ENCODE measurements around the gene IP6K2.
"Not testable (repeated sequence)": the region's sequence is repeated elsewhere in the genome, so short reads cannot be mapped to it uniquely, and the experiment has no call there.

Gene IP6K2

GRCh38 chr3:48716982-48717746 is at the start of gene IP6K2:
Gene IP6K2 (minus strand): TSS chr3:48717221. CDS start chr3:48695291, 21,930 bp downstream.
- FAIRE-seq (peak; percentile 71), DNase-seq (ENCODE audit: low spot score) (peak; percentile 99)

- DNase-seq (ENCODE audit: low spot score), result no peak
Observed at GRCh38 chr3:48765376-48765775, 48.4 kb upstream of the IP6K2 start.

GRCh38 chr3:48762816-48763215 is 45.8 kb upstream of the IP6K2 start:
- no peak for FAIRE-seq
- no peak for DNase-seq (ENCODE audit: low spot score)

More at GRCh38 chr3:48765376-48765775, 48.4 kb upstream of the IP6K2 start:
- no peak for FAIRE-seq

GRCh38 chr3:48759991-48760540 is 43.0 kb upstream of the IP6K2 start:
- not testable (repeated sequence) for FAIRE-seq; DNase-seq (ENCODE audit: low spot score)

GRCh38 chr3:48759531-48759930 is 42.5 kb upstream of the IP6K2 start:
- not testable (repeated sequence) for FAIRE-seq; DNase-seq (ENCODE audit: low spot score)

GRCh38 chr3:48759071-48759470 is 42.0 kb upstream of the IP6K2 start:
- no peak for FAIRE-seq
- DNase-seq (ENCODE audit: low spot score), result no peak

- DNase-seq (ENCODE audit: low spot score) (no peak), FAIRE-seq (no peak)
Observed at GRCh38 chr3:48756640-48757039, 39.6 kb upstream of the IP6K2 start.

GRCh38 chr3:48750856-48751255 is 33.8 kb upstream of the IP6K2 start:
- FAIRE-seq (no peak), DNase-seq (ENCODE audit: low spot score) (no peak)

GRCh38 chr3:48748754-48749153 is 31.7 kb upstream of the IP6K2 start:
- DNase-seq (ENCODE audit: low spot score) (no peak), FAIRE-seq (no peak)

GRCh38 chr3:48747706-48748105 is 30.7 kb upstream of the IP6K2 start:
- DNase-seq (ENCODE audit: low spot score), result no peak
- no peak for FAIRE-seq

- FAIRE-seq, result no peak
- DNase-seq (ENCODE audit: low spot score), result no peak
Observed at GRCh38 chr3:48747015-48747615, 30.1 kb upstream of the IP6K2 start.

GRCh38 chr3:48743773-48744172 is 26.8 kb upstream of the IP6K2 start:
- no peak for DNase-seq (ENCODE audit: low spot score)
- no peak for FAIRE-seq

GRCh38 chr3:48741226-48741625 is 24.2 kb upstream of the IP6K2 start:
- DNase-seq (ENCODE audit: low spot score); FAIRE-seq: not testable (repeated sequence)

- DNase-seq (ENCODE audit: low spot score), result peak; percentile 81
- peak; percentile 76 for FAIRE-seq
Observed at GRCh38 chr3:48739955-48740823, 23.2 kb upstream of the IP6K2 start.

- FAIRE-seq (no peak), DNase-seq (ENCODE audit: low spot score) (no peak)
Observed at GRCh38 chr3:48739617-48739954, 22.6 kb upstream of the IP6K2 start.

- DNase-seq (ENCODE audit: low spot score) (no peak), FAIRE-seq (no peak)
Observed at GRCh38 chr3:48738926-48739616, 22.1 kb upstream of the IP6K2 start.

- DNase-seq (ENCODE audit: low spot score) (no peak), FAIRE-seq (no peak)
Observed at GRCh38 chr3:48738144-48738536, 21.1 kb upstream of the IP6K2 start.

GRCh38 chr3:48735075-48735767 is 18.2 kb upstream of the IP6K2 start:
- not testable (repeated sequence) for FAIRE-seq; DNase-seq (ENCODE audit: low spot score)

GRCh38 chr3:48734541-48734940 is 17.5 kb upstream of the IP6K2 start:
- not testable (repeated sequence) for FAIRE-seq; DNase-seq (ENCODE audit: low spot score)

GRCh38 chr3:48733752-48734518 is 16.9 kb upstream of the IP6K2 start:
- not testable (repeated sequence) for FAIRE-seq; DNase-seq (ENCODE audit: low spot score)

Data from urothelium cell line (cell line).